Hematopoietic multipotent progenitor cell treated with erythropoietin and hydrocortisone succinate and interleukin-3 and kit ligand, for 15 days (in vitro differentiated cells): ENCODE data around the gene RPL15.

Source experiments
- DNase-seq: peaks from one replicate; pipeline ENCODE4 v3.0.0-alpha.2; 2015; ENCODE audit warnings: low spot score

RPL15 gene

DNA sequence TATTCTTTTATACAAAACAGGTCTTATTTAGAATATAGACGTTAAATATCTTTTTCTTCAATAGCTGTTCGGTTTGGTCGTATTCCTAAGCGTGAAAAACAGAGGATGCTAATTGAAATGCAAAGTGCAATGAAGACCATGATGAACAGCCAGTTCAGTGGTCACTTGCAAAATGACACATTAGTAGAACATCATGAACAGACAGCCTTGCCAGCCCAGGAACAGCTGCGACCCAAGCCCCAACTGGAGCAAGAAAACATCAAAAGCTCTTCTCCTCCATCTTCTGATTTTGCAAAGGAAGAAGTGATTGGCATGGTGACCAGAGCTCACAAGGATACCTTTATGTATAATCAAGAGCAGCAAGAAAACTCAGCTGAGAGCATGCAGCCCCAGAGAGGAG is 45.0 kb downstream of the RPL15 start:
- DNase-seq: no peak

DNA sequence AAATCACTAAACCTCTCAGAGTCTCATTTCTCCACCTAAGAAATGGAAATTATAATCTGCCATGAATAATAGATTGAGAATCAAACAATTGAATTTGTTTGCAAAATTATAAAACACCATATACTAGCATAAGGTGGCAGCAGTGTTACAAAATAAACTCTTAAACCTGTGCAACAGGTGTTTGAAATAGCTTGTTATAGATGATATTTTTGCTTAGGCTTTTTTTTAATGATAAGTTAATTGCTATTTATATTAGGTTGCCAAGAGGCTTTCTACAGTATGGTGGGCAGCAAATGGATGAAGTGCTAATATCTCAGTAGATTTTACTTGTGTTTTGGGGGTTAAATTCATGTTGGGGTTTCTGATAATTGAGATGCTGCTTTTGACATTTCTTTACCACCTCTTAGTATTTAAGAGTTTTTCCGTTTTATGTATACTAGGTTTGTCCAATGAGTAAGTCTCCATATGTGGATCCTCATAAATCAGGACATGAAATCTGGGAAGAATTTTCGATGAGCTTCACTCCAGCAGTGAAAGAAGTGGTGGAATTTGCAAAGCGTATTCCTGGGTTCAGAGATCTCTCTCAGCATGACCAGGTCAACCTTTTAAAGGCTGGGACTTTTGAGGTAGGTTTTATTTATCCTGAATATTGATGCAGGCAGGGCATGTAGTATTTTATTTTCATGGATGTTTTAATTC is 47.8 kb downstream of the RPL15 start:
- no peak for DNase-seq

DNA sequence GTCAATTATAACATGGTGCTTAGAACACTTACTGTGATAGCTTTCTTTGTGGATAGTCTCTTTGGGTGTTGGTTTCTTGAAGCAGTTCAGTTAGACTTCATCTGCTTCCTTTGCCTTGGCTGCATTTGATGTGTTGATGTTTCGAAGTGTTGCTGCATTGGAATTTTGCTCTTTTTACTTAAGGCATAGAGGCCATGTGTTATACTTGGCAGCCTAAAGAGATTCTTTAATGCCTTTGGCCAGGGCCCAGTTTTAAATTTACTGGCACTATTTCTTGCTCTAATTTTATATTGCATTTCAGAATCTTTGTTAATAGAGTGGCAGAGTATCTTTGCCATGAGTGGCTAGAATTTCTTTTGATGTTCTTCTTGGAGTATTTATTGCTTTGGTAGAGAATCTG is 49.4 kb downstream of the RPL15 start:
- DNase-seq: no peak

DNA sequence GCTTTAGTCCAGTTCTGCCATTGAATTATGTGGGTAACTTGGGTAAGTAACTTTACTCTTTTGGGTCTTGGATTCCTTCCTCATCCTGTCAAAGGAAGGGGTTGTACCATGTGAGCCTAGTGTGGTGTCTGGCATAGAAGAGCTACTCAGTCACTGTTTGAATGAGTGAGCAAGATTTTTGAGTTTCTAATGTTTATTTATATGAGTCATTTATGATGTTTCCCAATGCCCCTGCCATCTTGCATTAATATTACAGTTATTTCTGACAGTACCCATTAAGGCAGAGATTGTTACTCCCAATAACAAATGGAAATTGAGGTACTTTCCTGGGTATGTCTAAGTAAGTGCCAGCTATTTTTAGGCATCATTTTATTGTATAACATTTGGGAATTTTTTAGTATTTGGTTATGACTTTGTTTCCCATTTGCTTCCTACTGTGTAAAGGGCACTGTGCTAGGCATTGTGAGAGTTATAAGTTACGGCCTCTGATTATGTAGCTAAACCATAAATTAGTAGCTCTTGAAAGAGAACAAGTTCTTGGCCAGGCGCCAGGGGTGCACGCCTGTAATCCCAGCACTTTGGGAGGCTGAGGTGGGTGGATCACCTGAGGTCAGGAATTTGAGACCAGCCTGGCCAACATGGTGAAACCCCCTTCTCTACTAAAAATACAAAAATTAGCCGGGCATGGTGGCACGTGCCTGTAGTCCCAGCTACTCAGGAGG is 51.7 kb downstream of the RPL15 start:
- DNase-seq: no peak

DNA sequence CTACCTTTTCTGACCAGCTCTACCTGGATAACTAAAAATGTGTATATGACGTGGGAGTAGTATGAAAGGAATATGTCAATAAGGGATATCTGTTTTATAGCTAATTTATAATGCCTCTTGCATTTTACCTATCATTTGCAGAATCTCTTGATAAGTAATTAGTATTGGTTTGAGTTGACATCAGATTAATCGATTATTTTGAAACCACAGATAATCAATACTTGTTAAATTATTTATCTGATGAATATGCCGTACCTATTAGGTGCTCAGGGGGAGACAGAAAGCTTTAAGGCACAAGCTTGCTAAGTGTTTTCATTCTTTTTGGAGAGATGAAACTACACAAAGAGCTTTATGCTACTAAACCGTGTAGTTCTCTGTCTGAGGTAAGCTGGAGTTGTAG is 52.5 kb downstream of the RPL15 start:
- no peak for DNase-seq
